A673 (cell line): Measurements from ENCODE around the gene WDR46.

Experiments
- CTCF ChIP-seq: fragments of 300-800, 200-600 bp; sonication (generic); conservative IDR thresholded peaks from 2 replicates; pipeline ENCODE4 v1.5.1; 2017; ENCODE audit warnings: low read depth, mild to moderate bottlenecking, antibody characterized with exemption, low read length, moderate library complexity, mixed read lengths
- EZH2 ChIP-seq: fragments of 200-600 bp; sonication (generic); IDR thresholded peaks from 2 replicates; pipeline ENCODE4 v1.6.1; 2017; ENCODE audit warnings: borderline replicate concordance, low read depth, mild to moderate bottlenecking, mixed read lengths, antibody characterized with exemption, low read length; ENCODE audit not compliant: poor library complexity, severe bottlenecking

DNA sequence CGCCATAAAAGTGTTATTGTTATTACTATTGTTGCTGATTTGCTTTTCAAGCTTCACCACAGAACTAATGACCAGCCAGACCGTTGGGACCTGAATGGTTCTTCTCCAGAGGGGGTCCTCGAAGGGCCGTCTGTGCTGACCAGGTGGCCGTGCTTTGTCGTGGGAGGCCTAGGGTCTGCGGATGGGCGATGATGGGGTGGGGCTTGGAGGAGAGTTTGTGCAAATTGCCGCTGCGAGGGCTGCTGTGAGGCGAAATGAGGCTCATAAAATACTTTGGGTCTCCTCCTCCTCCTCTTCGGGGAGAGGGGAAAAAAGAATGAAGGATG, 34.5 kb upstream of the WDR46 start:
- TF ChIP-seq CTCF: no peak
- TF ChIP-seq EZH2: no peak
